ENCODE data around the gene HNRNPC. TPM values are rescaled to one million over a fixed set of nuclear protein-coding genes. Genes with fewer than 3 reads are reported as not detected.

Gene HNRNPC
- total RNA-seq, 1 experiment from 2014 or later, result 1,062 TPM

GRCh38 chr14:21313512-21313911 lies 44.3 kb upstream of the HNRNPC start:
- no peaks in the 10 kb centered on the region for H3K79me2 ChIP-seq (ENCODE audit: insufficient read depth, low read length)
- H3K79me1 ChIP-seq (ENCODE audit: insufficient read depth, low read depth, low read length, poor library complexity, severe bottlenecking), result no peaks in the 10 kb centered on the region
- H4K8ac ChIP-seq (replicated peaks; ENCODE audit: insufficient read length, low read depth, low read length), result no peak overlapping the region
- no CpG with 5 or more reads among the region's 12 CpGs for WGBS (ENCODE audit: extremely low coverage, insufficient read length, low lambda C conversion rate)
- no peak overlapping the region for H3K9ac ChIP-seq (ENCODE audit: extremely low read depth, insufficient read length, low read length)
- H2AFZ ChIP-seq (ENCODE audit: low read length), result no peak overlapping the region
- no peak overlapping the region for H2AK5ac ChIP-seq (ENCODE audit: insufficient read length, low read length)
- H3K27ac ChIP-seq (ENCODE audit: insufficient read length, low read depth, low read length), result no peak overlapping the region
- H3K9me3 ChIP-seq (ENCODE audit: control insufficient read depth, low read depth, low read length), result no peaks in the 10 kb centered on the region
- peaks cover 17 to 19% of the 10 kb centered on the region in 2 experiments for H3K4me1 Mint-ChIP-seq
- H3K9me3 Mint-ChIP-seq, result no peaks in the 10 kb centered on the region
- no peaks in the 10 kb centered on the region for H3K36me3 Mint-ChIP-seq (ENCODE audit: insufficient read depth in 1 of 3, low read depth in 3 of 3)
- no peak overlapping the region for H3K14ac ChIP-seq (ENCODE audit: insufficient read depth, low read length)
- H3K27me3 Mint-ChIP-seq (ENCODE audit: low read depth), result no peaks in the 10 kb centered on the region
- H3K4me2 ChIP-seq (ENCODE audit: insufficient read depth, insufficient read length, low read length), result no peak overlapping the region
- H3K4me1 ChIP-seq (ENCODE audit: insufficient read depth, low read length), result no peaks in the 10 kb centered on the region
- no peaks in the 10 kb centered on the region for H4K20me1 ChIP-seq (ENCODE audit: control insufficient read depth, insufficient read depth, insufficient read length)
- H3K23ac ChIP-seq (ENCODE audit: insufficient read length, low read depth, low read length), result no peak overlapping the region
- H2BK120ac ChIP-seq (ENCODE audit: low read depth, low read length, poor library complexity, severe bottlenecking), result no peak overlapping the region
- no peak overlapping the region for H4K5ac ChIP-seq (ENCODE audit: insufficient read length, low read depth, low read length)
- no peaks in the 10 kb centered on the region for H3K27me3 ChIP-seq (ENCODE audit: insufficient read depth, low read length)
- TF ChIP-seq CTCF (conservative IDR thresholded peaks at IDR 0.05), result no peak
- H3K4me3 Mint-ChIP-seq, result no peak overlapping the region
- H2BK12ac ChIP-seq (ENCODE audit: insufficient read length, low read depth, low read length), result no peak overlapping the region
- no peak overlapping the region for H3K4ac ChIP-seq (ENCODE audit: low read depth, low read length)
- no peak overlapping the region for H3K27ac Mint-ChIP-seq
- no peak overlapping the region for H2BK15ac ChIP-seq (ENCODE audit: low read depth, low read length)
- H2BK20ac ChIP-seq (ENCODE audit: low read depth, low read length, poor library complexity, severe bottlenecking), result no peak overlapping the region
- H3T11ph ChIP-seq (ENCODE audit: low read length), result no peak overlapping the region
- H3K18ac ChIP-seq (ENCODE audit: insufficient read length, low read depth, low read length), result no peak overlapping the region
- no peak overlapping the region for H4K91ac ChIP-seq (ENCODE audit: insufficient read length, low read depth, low read length)
- no peak for DNase-seq
- H3K56ac ChIP-seq (ENCODE audit: insufficient read length, low read depth, low read length), result no peak overlapping the region
- peaks cover under 1% of the 10 kb centered on the region for H3K23me2 ChIP-seq (ENCODE audit: insufficient read length, low read depth, low read length, poor library complexity, severe bottlenecking)
- H2BK5ac ChIP-seq (ENCODE audit: insufficient read length, low read length), result no peak overlapping the region

All from H9 (cell line).